ENCODE results near the gene GMIP.

Gene GMIP

DNA sequence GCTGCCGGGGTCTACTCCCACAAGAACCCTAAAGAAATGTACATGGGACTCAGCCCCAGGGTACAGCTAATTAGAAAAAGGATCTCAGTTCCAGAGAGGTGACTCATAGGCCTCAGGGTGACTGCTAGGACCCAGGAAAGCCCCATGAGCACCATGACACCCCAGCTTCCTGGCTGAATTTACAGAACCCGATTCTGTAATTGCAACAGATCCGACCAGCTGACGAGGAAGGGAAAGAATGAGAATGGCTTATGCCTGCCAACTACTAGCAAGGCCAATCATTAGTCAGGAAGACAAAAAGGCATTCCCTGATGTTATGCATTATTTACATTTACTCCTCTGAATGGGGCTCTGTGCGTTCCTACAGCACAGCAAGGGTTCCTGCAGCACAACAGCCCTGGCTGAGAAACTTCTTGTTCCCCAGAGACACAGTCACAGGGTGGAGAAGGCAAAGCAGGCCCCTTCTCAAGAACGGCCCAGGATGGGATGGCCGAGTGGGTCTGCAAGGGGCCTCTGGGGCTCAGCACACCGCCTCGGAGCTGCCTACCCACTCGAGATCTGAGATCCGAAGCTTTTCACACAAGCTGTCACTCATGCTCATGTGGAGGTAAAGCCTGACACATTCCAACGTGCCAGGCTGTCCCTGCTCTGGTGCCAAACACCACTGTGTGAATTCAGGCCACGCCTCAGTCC is 52.2 kb downstream of the GMIP start:
- peak; percentile 82 for DNase-seq (ENCODE audit: extremely low spot score)
- POLR2A ChIA-PET: no interaction called here
- CTCF ChIA-PET: interaction anchor here (1.0 to 2.0 kb wide), 5 partner anchors 8 to 58 kb away, joined by 3 to 7 read pairs (median 4); no protein-coding TSS in a partner anchor
- TF ChIP-seq, protein P1, sequence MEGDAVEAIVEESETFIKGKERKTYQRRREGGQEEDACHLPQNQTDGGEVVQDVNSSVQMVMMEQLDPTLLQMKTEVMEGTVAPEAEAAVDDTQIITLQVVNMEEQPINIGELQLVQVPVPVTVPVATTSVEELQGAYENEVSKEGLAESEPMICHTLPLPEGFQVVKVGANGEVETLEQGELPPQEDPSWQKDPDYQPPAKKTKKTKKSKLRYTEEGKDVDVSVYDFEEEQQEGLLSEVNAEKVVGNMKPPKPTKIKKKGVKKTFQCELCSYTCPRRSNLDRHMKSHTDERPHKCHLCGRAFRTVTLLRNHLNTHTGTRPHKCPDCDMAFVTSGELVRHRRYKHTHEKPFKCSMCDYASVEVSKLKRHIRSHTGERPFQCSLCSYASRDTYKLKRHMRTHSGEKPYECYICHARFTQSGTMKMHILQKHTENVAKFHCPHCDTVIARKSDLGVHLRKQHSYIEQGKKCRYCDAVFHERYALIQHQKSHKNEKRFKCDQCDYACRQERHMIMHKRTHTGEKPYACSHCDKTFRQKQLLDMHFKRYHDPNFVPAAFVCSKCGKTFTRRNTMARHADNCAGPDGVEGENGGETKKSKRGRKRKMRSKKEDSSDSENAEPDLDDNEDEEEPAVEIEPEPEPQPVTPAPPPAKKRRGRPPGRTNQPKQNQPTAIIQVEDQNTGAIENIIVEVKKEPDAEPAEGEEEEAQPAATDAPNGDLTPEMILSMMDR (IDR thresholded peaks at IDR 0.05; ENCODE audit: control extremely low read depth, extremely low read depth, low read depth, missing control alignments): no peak

DNA sequence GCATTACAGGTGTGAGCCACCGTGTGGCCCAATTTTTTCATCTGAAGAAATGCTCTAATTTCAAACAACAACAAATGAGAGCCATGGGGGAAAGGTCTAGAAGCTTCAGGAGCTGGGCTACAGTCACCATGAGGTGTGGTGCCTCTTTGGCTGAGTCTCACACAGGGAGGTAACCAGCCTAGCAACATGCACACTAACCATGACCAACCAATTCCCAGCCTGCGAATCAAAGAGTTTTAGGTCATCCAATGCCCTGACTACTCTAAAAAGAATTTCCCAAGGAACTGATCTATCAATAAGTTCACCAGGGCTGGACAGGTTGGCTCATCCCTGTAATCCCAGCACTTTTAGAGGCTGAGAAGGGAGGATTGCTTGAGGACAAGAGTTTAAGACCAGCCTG is 54.9 kb downstream of the GMIP start:
- CTCF ChIA-PET: interaction anchor here (2.6 kb wide), 1 partner anchor 34 kb away, joined by 8 read pairs; no protein-coding TSS in a partner anchor
- POLR2A ChIA-PET: no interaction called here
- TF ChIP-seq, protein P1 (IDR thresholded peaks at IDR 0.05; ENCODE audit: control extremely low read depth, extremely low read depth, low read depth, missing control alignments): no peak
- DNase-seq (ENCODE audit: extremely low spot score): no peak

DNA sequence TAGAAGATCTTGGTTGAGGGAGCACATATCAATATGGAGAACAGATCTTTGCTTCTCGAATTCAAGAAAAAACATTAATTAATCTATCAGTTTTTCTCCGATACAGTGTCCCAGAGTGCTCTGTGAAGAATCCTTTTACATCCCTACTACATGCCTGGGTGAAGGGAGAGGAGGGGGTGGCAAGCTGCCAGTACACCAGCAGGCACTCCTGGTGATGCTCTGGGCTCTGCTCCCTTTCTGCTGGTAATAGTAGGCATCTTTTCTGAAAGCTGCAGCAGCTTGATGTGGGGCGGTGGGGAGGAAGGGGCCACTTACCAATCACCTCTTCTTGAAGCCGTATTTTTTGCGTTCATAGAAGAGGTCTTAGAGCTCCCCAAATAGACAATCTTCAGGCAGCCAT is 55.7 kb downstream of the GMIP start:
- POLR2A ChIA-PET: no interaction called here
- CTCF ChIA-PET: interaction anchor here (2.6 kb wide), 1 partner anchor 34 kb away, joined by 8 read pairs; no protein-coding TSS in a partner anchor
- DNase-seq (ENCODE audit: extremely low spot score): no peak
- TF ChIP-seq, protein P1 (IDR thresholded peaks at IDR 0.05; ENCODE audit: control extremely low read depth, extremely low read depth, low read depth, missing control alignments): no peak

DNA sequence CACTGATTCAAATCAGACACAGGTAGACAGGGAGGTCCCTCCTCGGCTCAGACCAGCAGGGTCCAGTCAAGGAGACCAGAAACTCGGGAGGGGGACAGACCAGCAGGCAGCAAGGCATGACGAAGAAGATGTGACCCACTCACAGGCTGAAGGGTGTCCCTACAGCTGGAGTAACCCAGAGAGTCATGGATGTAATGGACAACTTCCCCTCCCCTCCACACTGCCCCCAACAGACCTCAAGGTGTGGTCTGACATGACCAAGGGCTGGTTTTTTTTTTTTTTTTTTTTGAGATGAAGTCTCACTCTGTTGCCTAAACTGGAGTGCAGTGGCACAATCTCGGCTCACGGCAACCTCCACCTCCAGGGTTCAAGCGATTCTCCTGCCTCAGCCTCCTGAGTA is 59.1 kb downstream of the GMIP start:
- TF ChIP-seq, protein P1 (IDR thresholded peaks at IDR 0.05; ENCODE audit: control extremely low read depth, extremely low read depth, low read depth, missing control alignments): no peak
- ChIA-PET POLR2A (no interaction called here), CTCF (interaction anchor here (1.0 to 2.5 kb wide), 2 partner anchors 30 to 52 kb away, joined by 3 to 8 read pairs; no protein-coding TSS in a partner anchor)
- DNase-seq (ENCODE audit: extremely low spot score): no peak

DNA sequence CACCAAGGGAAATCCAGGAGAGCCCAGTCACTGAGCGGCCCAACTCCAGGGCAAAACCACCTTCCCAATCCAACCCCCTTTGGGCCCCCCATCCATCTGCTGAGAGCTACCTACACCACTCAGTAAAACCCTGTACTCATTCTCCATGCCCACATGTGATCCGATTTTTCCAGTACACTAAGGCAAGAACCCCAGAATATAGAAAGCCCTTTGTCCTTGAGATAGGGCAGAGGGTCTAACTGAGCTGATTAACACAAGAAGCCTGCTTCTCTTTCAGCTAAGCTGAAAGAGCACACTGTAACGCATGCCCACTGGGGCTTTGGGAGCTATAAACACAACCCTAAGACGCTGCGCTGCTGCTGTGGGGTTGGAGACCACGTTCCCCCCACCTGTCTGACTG is 61.0 kb downstream of the GMIP start:
- POLR2A ChIA-PET: interaction anchor here (0.6 kb wide), 1 partner anchor 25 kb away, joined by 5 read pairs; no protein-coding TSS in a partner anchor
- TF ChIP-seq, protein P1 (IDR thresholded peaks at IDR 0.05; ENCODE audit: control extremely low read depth, extremely low read depth, low read depth, missing control alignments): no peak
- no peak for DNase-seq (ENCODE audit: extremely low spot score)
- CTCF ChIA-PET: interaction anchor here (0.8 to 3.0 kb wide), 5 partner anchors 27 to 216 kb away, joined by 3 to 9 read pairs (median 8); no protein-coding TSS in a partner anchor

DNA sequence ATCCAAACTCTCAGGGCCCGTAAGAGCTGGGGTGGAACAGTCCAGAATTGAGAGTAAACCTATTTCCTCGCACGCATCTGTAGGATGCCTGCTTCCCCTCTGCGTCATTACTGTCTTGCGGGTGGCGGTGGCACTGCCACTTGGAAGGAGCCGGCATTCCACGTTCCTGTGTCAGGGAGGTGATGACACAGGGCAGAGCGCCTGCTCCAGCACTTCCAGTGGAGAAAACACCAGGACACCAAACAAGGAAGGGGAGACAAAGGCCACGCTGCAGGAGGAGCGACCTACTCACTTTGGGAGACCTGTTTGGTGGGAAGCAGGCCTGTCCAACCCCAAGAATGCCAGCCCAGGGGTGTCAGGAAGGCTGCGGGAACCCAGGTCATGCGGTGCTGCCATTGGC is 62.1 kb downstream of the GMIP start:
- ChIA-PET CTCF (interaction anchor here (1.1 to 3.0 kb wide), 3 partner anchors 19 to 49 kb away, joined by 3 to 9 read pairs (median 8); no protein-coding TSS in a partner anchor), POLR2A (no interaction called here)
- TF ChIP-seq, protein P1 (IDR thresholded peaks at IDR 0.05; ENCODE audit: control extremely low read depth, extremely low read depth, low read depth, missing control alignments): no peak
- DNase-seq (ENCODE audit: extremely low spot score): no peak
